ENCODE measurements around the gene AP4E1. TPM values are rescaled to one million over a fixed set of nuclear protein-coding genes. Genes with fewer than 3 reads are reported as not detected.

AP4E1 gene
- total RNA-seq = 11.7 TPM

DNA sequence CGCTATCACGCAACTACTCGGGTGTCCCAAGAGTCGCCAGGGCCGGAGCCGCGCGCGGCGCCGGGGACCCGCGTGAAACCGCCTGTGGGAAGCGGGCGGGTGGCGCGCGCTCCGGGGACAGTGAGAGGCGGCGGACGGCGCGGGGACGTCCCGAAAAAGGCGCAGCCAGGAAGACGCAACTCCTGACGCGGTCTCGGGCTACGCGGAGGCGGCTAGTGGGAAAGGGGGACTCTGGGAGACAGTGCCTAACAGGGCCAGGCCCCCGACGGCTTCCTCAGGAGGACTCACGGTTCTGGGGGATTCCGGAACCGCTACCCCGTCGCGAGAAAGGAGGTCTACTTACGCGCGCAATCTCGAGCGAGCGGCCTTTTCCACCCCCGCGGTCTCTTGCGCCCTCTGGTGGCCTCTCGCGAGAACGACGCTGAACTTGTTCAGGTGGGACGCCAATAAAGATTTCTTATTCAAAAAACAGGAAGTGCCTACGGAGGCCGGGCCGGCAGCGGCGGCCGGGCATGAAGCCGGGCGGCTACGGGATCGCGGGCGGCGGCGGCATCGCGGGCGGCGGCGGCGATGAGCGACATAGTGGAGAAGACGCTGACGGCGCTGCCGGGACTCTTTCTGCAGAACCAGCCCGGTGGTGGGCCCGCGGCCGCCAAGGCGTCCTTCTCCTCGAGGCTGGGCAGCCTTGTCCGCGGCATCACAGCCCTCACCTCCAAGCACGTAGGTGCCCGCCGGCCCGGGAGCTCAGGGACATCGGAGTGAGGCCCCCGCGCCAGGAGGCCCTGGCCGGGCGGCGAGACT, at the start of gene AP4E1:
Gene AP4E1, plus strand, starts transcription at position 475 of the 801 bp plus-strand sequence. Its CDS starts 96 bp downstream, at position 571.

Other genes with a start within 250 kb of the AP4E1 start
- 60.0 TPM for gene TRPM7, start 221.9 kb upstream of the AP4E1 start, total RNA-seq
- gene SPPL2A, start 143.0 kb upstream of the AP4E1 start, total RNA-seq = 105 TPM
- 1.5 TPM for gene TNFAIP8L3, start 186.2 kb downstream of the AP4E1 start, total RNA-seq